PC-3 (cell line): ENCODE results near the gene CCNO. TPM values are rescaled to one million over a fixed set of nuclear protein-coding genes. Genes with fewer than 3 reads are reported as not detected.

Experiments used
- ATAC-seq: fragments of 200-7000 bp; cut with Tn5 transposase; 2 replicates; pipeline ENCODE4 v1.9.1; 2020; ENCODE audit warnings: mild to moderate bottlenecking, moderate library complexity
- BruUV-seq: library from RNA; stranded (reverse); fragments of 400-500 nt; replicated peaks from 2 replicates; lab custom pipeline; 2021; lab: Mats Ljungman, UMichigan
- CTCF ChIA-PET: fragments of 300-600 bp; sonication (Branson Sonifier 250); formaldehyde crosslinking; loops from one replicate; lab custom pipeline; 2022; ENCODE audit warnings: antibody characterized with exemption; lab: Charles Lee
- POLR2A ChIA-PET: fragments of 300-600 bp; sonication (Branson Sonifier 250); formaldehyde crosslinking; loops from one replicate; lab custom pipeline; 2022; ENCODE audit warnings: antibody characterized with exemption; ENCODE audit not compliant: unreplicated experiment; lab: Charles Lee
- DNase-seq: peaks from one replicate; pipeline ENCODE4 v3.0.0-alpha.2; 2015
- H2AFZ ChIP-seq: fragments of 300-600 bp; sonication (generic); 2 replicates; pipeline ENCODE4 v1.6.0; 2016; ENCODE audit warnings: antibody characterized with exemption, low read length
- H3F3A ChIP-seq: fragments of 300-600 bp; sonication (generic); one replicate; pipeline ENCODE4 v1.6.0; 2017; ENCODE audit warnings: antibody characterized with exemption, low read length, control low read depth, mild to moderate bottlenecking; ENCODE audit not compliant: unreplicated experiment
- H3K27ac ChIP-seq: fragments of 300-600 bp; sonication (generic); 2 replicates; pipeline ENCODE4 v1.5.1; 2016; ENCODE audit warnings: mild to moderate bottlenecking, low read length
- H3K27me3 ChIP-seq: fragments of 300-600 bp; sonication (generic); 2 replicates; pipeline ENCODE4 v1.6.1; 2016; ENCODE audit warnings: low read length, mixed read lengths
- H3K36me3 ChIP-seq: fragments of 300-600 bp; sonication (generic); 2 replicates; pipeline ENCODE4 v1.6.1; 2016; ENCODE audit warnings: low read depth, mixed run types, low read length, mixed read lengths
- H3K4me1 ChIP-seq: fragments of 300-600 bp; sonication (generic); 2 replicates; pipeline ENCODE4 v1.5.1; 2016; ENCODE audit warnings: low read length; ENCODE audit not compliant: insufficient read depth
- H3K4me2 ChIP-seq: fragments of 300-600 bp; sonication (generic); 2 replicates; pipeline ENCODE4 v1.6.0; 2016; ENCODE audit warnings: low read length
- H3K4me3 ChIP-seq: fragments of 300-600 bp; sonication (generic); 2 replicates; pipeline ENCODE4 v1.5.1; 2016; ENCODE audit warnings: mild to moderate bottlenecking, low read length, mixed read lengths
- H3K79me2 ChIP-seq: fragments of 300-600 bp; sonication (generic); 2 replicates; pipeline ENCODE4 v1.6.1; 2017; ENCODE audit warnings: low read length, mixed read lengths
- H3K9ac ChIP-seq: fragments of 300-600 bp; sonication (generic); 2 replicates; pipeline ENCODE4 v1.6.0; 2016; ENCODE audit warnings: mild to moderate bottlenecking, low read length
- H3K9me2 ChIP-seq: fragments of 300-600 bp; sonication (generic); replicated peaks from 2 replicates; pipeline ENCODE4 v1.6.1; 2016; ENCODE audit warnings: mixed run types, low read length, mixed read lengths
- H3K9me3 ChIP-seq: fragments of 300-600 bp; sonication (generic); 2 replicates; pipeline ENCODE4 v1.6.1; 2016; ENCODE audit warnings: low read length, mixed read lengths
- H4K20me1 ChIP-seq: fragments of 300-600 bp; sonication (generic); 2 replicates; pipeline ENCODE4 v1.6.1; 2016; ENCODE audit warnings: low read length, mixed read lengths
- CTCF ChIP-seq: fragments of 300-600 bp; sonication (generic); conservative IDR thresholded peaks from 2 replicates; pipeline ENCODE4 v1.5.1; 2017; ENCODE audit warnings: antibody characterized with exemption, low read depth, mild to moderate bottlenecking, low read length
- EZH2 ChIP-seq: fragments of 300-600 bp; sonication (generic); IDR thresholded peaks from one replicate; pipeline ENCODE4 v1.6.1; 2017; ENCODE audit warnings: antibody characterized with exemption, mild to moderate bottlenecking, low read length; ENCODE audit not compliant: unreplicated experiment
- EZH2phosphoT487 ChIP-seq: fragments of 300-600 bp; sonication (generic); IDR thresholded peaks from 2 replicates; pipeline ENCODE4 v1.6.1; 2018; ENCODE audit warnings: mild to moderate bottlenecking, antibody characterized with exemption, low read length, borderline replicate concordance
- intact Hi-C: fragments of 100-400 bp; cut with micrococcal nuclease; formaldehyde crosslinking; loops from 2 replicates; pipeline ENCODE4 v1.9.0; 2023
- total RNA-seq: library from RNA; depleted of rRNA; stranded (reverse); fragments of >200 nt; gene quantifications from 2 replicates; pipeline ENCODE4 v1.2.3, GENCODE V29; 2014

The CCNO gene
- total RNA-seq, 1 experiment from 2014 or later, result 3.4 TPM

DNA sequence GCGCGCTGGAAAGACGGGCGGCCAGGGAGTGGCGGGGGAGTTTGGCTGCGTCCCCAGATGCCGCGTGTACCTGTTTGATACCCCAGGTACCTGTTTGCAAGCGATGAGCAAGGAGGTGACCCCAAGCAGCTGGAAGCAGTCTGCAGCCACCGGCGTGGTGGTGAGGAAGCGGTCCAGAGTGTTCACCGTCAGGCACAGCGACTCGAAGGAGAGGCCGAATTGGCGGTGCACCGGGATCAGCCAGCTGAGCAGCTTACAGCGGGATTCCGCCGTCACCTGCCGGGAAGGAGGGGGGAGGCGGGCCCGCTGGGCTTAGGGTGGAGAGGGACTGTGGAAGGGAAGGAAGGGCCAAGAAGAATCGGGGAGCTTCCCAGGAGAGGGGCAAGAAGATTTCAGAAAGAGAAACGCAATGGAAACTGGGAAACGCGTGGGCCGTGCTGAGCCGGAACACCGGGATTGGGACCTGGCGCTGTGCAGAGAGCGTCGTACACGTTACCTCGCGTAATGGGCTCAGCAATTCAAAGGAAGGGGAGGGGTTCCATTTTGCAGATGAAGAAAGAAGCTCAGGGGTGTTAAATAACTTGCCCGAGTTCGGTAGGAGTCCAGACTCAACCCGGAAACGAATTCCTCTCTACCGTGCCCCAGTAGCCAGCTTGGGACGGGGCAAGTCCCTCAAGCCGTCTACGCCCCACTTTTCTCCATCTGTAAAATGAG is 980 bp downstream of the CCNO start:
- Histone ChIP-seq H3K9me2 (no peaks in the 10 kb centered on the region), H3K9ac (peak overlapping the region; percentile 58), H3F3A (no peaks in the 10 kb centered on the region), H3K27ac (peak overlapping the region; percentile 7), H3K36me3 (no peaks in the 10 kb centered on the region), H3K27me3 (no peaks in the 10 kb centered on the region), H4K20me1 (no peaks in the 10 kb centered on the region), H3K9me3 (no peaks in the 10 kb centered on the region), H2AFZ (peak overlapping the region; percentile 96), H3K4me2 (peak overlapping the region; percentile 85), H3K4me1 (peaks cover 17% of the 10 kb centered on the region; the same call in 1 of the 2 replicates), H3K79me2 (peaks cover 14% of the 10 kb centered on the region), H3K4me3 (peak overlapping the region; percentile 83)
- ATAC-seq (peak; percentile 40), DNase-seq (peak; percentile 61)
- intact Hi-C loops, result loop anchor here (2.0 kb wide), 2 partner anchors 44 to 60 kb away; partner anchors contain the start of gene CDC20B
- POLR2A ChIA-PET, result interaction anchor here (0.6 kb wide), 1 partner anchor 45 kb away, joined by 3 read pairs; no protein-coding TSS in a partner anchor
- BruUV-seq, result TSS peak; percentile 60
- CTCF ChIA-PET, result no interaction called here
- TF ChIP-seq EZH2phosphoT487, result no peak
- no peak for TF ChIP-seq CTCF
- TF ChIP-seq EZH2, result no peak

DNA sequence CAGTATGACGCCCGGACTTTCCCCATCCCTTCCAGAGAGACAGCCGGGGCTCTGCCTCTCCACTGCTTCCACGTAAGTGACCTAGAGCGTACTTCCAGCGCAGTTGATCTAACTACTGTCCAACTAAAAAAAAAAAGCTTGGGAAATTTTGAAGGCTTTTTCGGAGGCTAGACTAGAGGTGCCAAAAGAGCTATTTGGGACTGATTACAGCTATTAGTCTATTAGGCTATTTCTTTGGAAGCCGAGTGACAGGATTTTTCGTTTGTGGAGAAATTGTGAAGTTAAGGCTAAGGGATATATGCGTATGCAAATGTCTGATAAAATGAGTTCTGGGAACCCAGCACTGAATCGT is 1.5 kb downstream of the CCNO start:
- Histone ChIP-seq H3K4me3 (peak overlapping the region; percentile 83), H3K9me2 (no peaks in the 10 kb centered on the region), H3K36me3 (no peaks in the 10 kb centered on the region), H4K20me1 (no peaks in the 10 kb centered on the region), H2AFZ (peak overlapping the region; percentile 96), H3K27me3 (no peaks in the 10 kb centered on the region), H3K4me2 (peak overlapping the region; percentile 85), H3K9me3 (no peaks in the 10 kb centered on the region), H3K27ac (no peak overlapping the region), H3K4me1 (peaks cover 17% of the 10 kb centered on the region; the same call in 1 of the 2 replicates), H3K79me2 (peaks cover 14% of the 10 kb centered on the region), H3K9ac (peak overlapping the region; percentile 58; the same call in 1 of the 2 replicates), H3F3A (no peaks in the 10 kb centered on the region)
- no peak for TF ChIP-seq EZH2phosphoT487
- TF ChIP-seq EZH2, result no peak
- TF ChIP-seq CTCF, result no peak
- ATAC-seq (no peak), DNase-seq (no peak)
- CTCF ChIA-PET, result no interaction called here
- POLR2A ChIA-PET, result interaction anchor here (0.6 kb wide), 1 partner anchor 44 kb away, joined by 3 read pairs; no protein-coding TSS in a partner anchor
- BruUV-seq, result no TSS peak
- intact Hi-C loops, result loop anchor here (2.0 kb wide), 2 partner anchors 43 to 59 kb away; partner anchors contain the start of gene CDC20B
